Heart left ventricle (tissue), 16 donors: ENCODE results near the gene PTPRN2. TPM values are rescaled to one million over a fixed set of nuclear protein-coding genes. Genes with fewer than 3 reads are reported as not detected.

Source experiments
- ATAC-seq, 4 donors: fragments of 200-7000 bp; cut with Tn5 transposase; one replicate each; pipeline ENCODE4 v1.9.1; 2020 to 2022; ENCODE audit warnings: moderate library complexity in 4 of 4, mild to moderate bottlenecking in 3 of 4, moderate number of reproducible peaks in 1 of 4
- DNase-seq, 5 donors: peaks; one replicate each; pipeline ENCODE4 v3.0.0-alpha.2; 2020
- H3K27ac ChIP-seq, 12 donors: fragments of 200-600 bp; sonication (generic) in 4 of 12; one replicate each; pipeline versions ENCODE4 v1.5.0 to v1.8.0; 2016 to 2022; ENCODE audit warnings: mild to moderate bottlenecking in 2 of 12
- H3K27me3 ChIP-seq, 9 donors: fragments of 200-600 bp; sonication (generic) in 2 of 9; one replicate each; pipeline versions ENCODE4 v1.5.1 to v1.8.0; 2016 to 2022; ENCODE audit warnings: mild to moderate bottlenecking in 3 of 9
- H3K36me3 ChIP-seq, 9 donors: fragments of 200-600 bp; sonication (generic) in 2 of 9; one replicate each; pipeline versions ENCODE4 v1.5.0 to v1.8.0; 2018 to 2022; ENCODE audit warnings: mild to moderate bottlenecking in 2 of 9
- H3K4me1 ChIP-seq, 12 donors: fragments of 200-600 bp; sonication (generic) in 4 of 12; one replicate each; pipeline versions ENCODE4 v1.5.0 to v1.8.0; 2016 to 2022; ENCODE audit warnings: mild to moderate bottlenecking in 3 of 12
- H3K4me3 ChIP-seq, 12 donors: fragments of 200-600 bp; sonication (generic) in 4 of 12; one replicate each; pipeline versions ENCODE4 v1.5.0 to v1.8.0; 2017 to 2022; ENCODE audit warnings: mild to moderate bottlenecking in 9 of 12, moderate library complexity in 4 of 12
- H3K9me3 ChIP-seq, 12 donors: fragments of 200-600 bp; sonication (generic) in 4 of 12; one replicate each; pipeline versions ENCODE4 v1.5.0 to v1.8.0; 2016 to 2022; ENCODE audit warnings: mild to moderate bottlenecking in 1 of 12
- POLR2A ChIP-seq, 2 donors: fragments of 450-650 bp; IDR thresholded peaks; one replicate each; pipeline ENCODE4 v1.6.1; 2017; ENCODE audit warnings: antibody characterized with exemption in 2 of 2, mild to moderate bottlenecking in 2 of 2, moderate library complexity in 2 of 2
- WGBS, 4 donors: extraction: QIAGEN DNeasy Blood & Tissue Kit in 2 of 4; methylation state at CpG; one replicate each; pipeline versions ENCODE4 v1.1.5 to v1.1.7; 2013 to 2018; 5-methylcytosine and 5-hydroxymethylcytosine counted together
- intact Hi-C, 10 donors: fragments of 100-400 bp; cut with DNase I; formaldehyde crosslinking; loops; one replicate each; pipeline versions ENCODE4 v1.11.1 to v1.14.2; 2022
- polyA plus RNA-seq, 2 donors: library from polyadenylated mRNA; stranded (reverse); fragments of 200-250 nt; gene quantifications; one replicate each; pipeline ENCODE4 v1.2.3, GENCODE V29; 2013
- total RNA-seq, 9 donors: library from RNA; depleted of rRNA in 2 of 9; stranded (reverse); fragments of >200 nt in 2 of 9; fragmentation: NEBNext Ultra II Directional in 3 of 9; extraction: Animal tissue kit (Norgen Biotek cat#: 25700) in 3 of 9; gene quantifications; one replicate each; pipeline versions ENCODE4 v1.1.0 to v1.2.4, GENCODE V29; 2016 to 2023
- TF ChIP-seq, protein P1 (sequence below), 12 donors: fragments of 200-600 bp; sonication (generic) in 4 of 12; IDR thresholded peaks; one replicate each; pipeline versions ENCODE4 v1.5.0 to v1.8.0; 2018 to 2022; ENCODE audit warnings: antibody characterized with exemption in 12 of 12, mild to moderate bottlenecking in 5 of 12
- donor health status: ischemic (EF 13 %, LVEDD 7.1; RV severe dilation, severe dysfunction).
- donor health status: healthy with polysubstance abuse.
- donor health status: DM: no; HTN: yes; CAD: no.
- donor health status: DM: no; HTN: no; CAD: no.
- donor health status: ischemic (EF 25% LVEDD 6.9; RV normal size, moderate dysfunction).
- donor health status: ischemic (EF 25% LVEDD 5.7; RV mildly dilated, moderate dysfunction).
- donor health status: healthy.
- donor health status: DM: yes; HTN: yes; CAD: no.
- donor health status: ischemic (EF 35%, LVEDD 5.7; RV mildly dilated, moderate dysfunction).
- donor health status: nonischemic (EF 11% LVEDD 7.7; RV severe dilation, severe dysfunction).
- donor health status: DM: yes; HTN: yes; CAD: no.
- donor health status: PGD.
- donor health status: ischemic (EF 29% LVEDD 5.4; RV normal size, mild dysfunction).
- donor health status: nonischemic (EF 23%, LVEDD 6.1; RV moderate dilation, normal function).

Gene PTPRN2
- total and polyA plus RNA-seq, 11 donors, result 0.61 to 2.3 (median 1.3) TPM

- Histone ChIP-seq H3K4me1 (no peaks in the 10 kb centered on the region), H3K27me3 (no peaks in the 10 kb centered on the region), H3K9me3 (peaks cover 0 to 17% (median 10%) of the 10 kb centered on the region in 12 donors), H3K36me3 (no peaks in the 10 kb centered on the region), H3K4me3 (no peak overlapping the region), H3K27ac (no peak overlapping the region)
- intact Hi-C loops, result no loop called here
- ATAC-seq, result peak in 1 of 4 donors; percentile 42
- 64 to 70% (median 68%) methylated on average over 16 to 17 of the region's 17 CpGs for WGBS, 4 donors
- DNase-seq, result peak in 1 of 5 donors; percentile 5
- TF ChIP-seq, protein P1, sequence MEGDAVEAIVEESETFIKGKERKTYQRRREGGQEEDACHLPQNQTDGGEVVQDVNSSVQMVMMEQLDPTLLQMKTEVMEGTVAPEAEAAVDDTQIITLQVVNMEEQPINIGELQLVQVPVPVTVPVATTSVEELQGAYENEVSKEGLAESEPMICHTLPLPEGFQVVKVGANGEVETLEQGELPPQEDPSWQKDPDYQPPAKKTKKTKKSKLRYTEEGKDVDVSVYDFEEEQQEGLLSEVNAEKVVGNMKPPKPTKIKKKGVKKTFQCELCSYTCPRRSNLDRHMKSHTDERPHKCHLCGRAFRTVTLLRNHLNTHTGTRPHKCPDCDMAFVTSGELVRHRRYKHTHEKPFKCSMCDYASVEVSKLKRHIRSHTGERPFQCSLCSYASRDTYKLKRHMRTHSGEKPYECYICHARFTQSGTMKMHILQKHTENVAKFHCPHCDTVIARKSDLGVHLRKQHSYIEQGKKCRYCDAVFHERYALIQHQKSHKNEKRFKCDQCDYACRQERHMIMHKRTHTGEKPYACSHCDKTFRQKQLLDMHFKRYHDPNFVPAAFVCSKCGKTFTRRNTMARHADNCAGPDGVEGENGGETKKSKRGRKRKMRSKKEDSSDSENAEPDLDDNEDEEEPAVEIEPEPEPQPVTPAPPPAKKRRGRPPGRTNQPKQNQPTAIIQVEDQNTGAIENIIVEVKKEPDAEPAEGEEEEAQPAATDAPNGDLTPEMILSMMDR (IDR thresholded peaks at IDR 0.05), result no peak
- no peak for TF ChIP-seq POLR2A (IDR thresholded peaks at IDR 0.05)
Measured at GRCh38 chr7:158043551-158044481, 543.8 kb downstream of the PTPRN2 start.

DNA sequence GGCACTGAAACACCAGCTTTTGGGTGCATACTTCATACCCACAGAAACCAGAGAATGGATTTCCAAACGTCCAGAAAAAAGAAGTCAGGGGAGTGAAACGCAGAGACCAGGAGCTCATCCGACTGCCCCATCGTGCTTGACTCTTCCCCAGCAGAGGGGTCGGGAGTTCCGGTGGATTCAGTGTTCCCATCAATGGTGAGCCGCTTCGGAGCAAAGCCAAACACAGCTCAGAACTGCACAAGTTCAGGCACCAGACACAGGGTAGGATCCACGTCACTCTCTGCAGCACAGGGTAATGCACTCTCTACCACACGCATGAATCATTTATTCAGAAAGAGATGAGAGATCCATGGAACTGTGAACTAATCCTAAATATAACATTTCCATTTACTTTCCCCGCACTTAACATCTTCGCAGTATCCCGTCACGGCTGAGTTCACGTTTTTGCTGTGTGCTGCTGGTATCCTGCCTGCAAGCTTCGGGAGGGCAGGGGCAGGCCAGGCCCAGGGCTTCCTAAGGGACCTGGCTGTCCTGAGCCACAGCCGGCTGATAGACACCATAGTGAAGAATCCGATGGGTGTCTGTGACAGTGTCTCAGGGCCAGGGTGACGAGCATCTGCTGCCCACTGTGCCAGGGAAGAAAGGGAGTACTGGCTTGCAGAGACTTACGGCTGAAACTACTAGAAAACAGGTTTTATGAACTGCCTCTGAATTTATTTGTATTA lies 545.3 kb downstream of the PTPRN2 start:
- TF ChIP-seq POLR2A (IDR thresholded peaks at IDR 0.05), result no peak
- TF ChIP-seq, protein P1 (IDR thresholded peaks at IDR 0.05), result no peak
- no peaks in the 10 kb centered on the region for H3K4me1 ChIP-seq
- WGBS, 4 donors, result 80 to 90% (median 87%) methylated on average over 20 of the region's 20 CpGs
- H3K27ac ChIP-seq, result no peak overlapping the region
- ATAC-seq, result no peak
- H3K36me3 ChIP-seq, result no peaks in the 10 kb centered on the region
- no peak for DNase-seq
- H3K27me3 ChIP-seq, result no peaks in the 10 kb centered on the region
- no peak overlapping the region for H3K4me3 ChIP-seq
- H3K9me3 ChIP-seq, result peaks cover 0 to 27% (median 12%) of the 10 kb centered on the region in 12 donors
- intact Hi-C loops, result no loop called here

- DNase-seq (no peak), ATAC-seq (no peak)
- Histone ChIP-seq H3K36me3 (no peaks in the 10 kb centered on the region), H3K4me1 (no peaks in the 10 kb centered on the region), H3K27ac (no peak overlapping the region), H3K4me3 (no peak overlapping the region), H3K27me3 (no peaks in the 10 kb centered on the region), H3K9me3 (peaks cover 0 to 27% (median 12%) of the 10 kb centered on the region in 12 donors)
- 85 to 91% (median 89%) methylated on average over 6 of the region's 6 CpGs for WGBS, 4 donors
- TF ChIP-seq, protein P1 (IDR thresholded peaks at IDR 0.05), result no peak
- no peak for TF ChIP-seq POLR2A (IDR thresholded peaks at IDR 0.05)
- intact Hi-C loops, result no loop called here
Measured at GRCh38 chr7:158040199-158040598, 547.4 kb downstream of the PTPRN2 start.

GRCh38 chr7:158039270-158039669 lies 548.4 kb downstream of the PTPRN2 start:
- Histone ChIP-seq H3K27ac (no peak overlapping the region), H3K4me3 (no peak overlapping the region), H3K27me3 (no peaks in the 10 kb centered on the region), H3K36me3 (no peaks in the 10 kb centered on the region), H3K4me1 (no peaks in the 10 kb centered on the region), H3K9me3 (peaks cover 0 to 27% (median 12%) of the 10 kb centered on the region in 12 donors)
- no peak for TF ChIP-seq POLR2A (IDR thresholded peaks at IDR 0.05)
- TF ChIP-seq, protein P1 (IDR thresholded peaks at IDR 0.05), result no peak
- DNase-seq (no peak), ATAC-seq (no peak)
- intact Hi-C loops, result no loop called here
